HepG2 (cell line): Measurements from ENCODE around the gene PRODH. TPM values are rescaled to one million over a fixed set of nuclear protein-coding genes. Genes with fewer than 3 reads are reported as not detected.

Experiments
- ATAC-seq: fragments of 200-7000 bp; cut with Tn5 transposase; 3 replicates; pipeline ENCODE4 v1.9.1; 2020; ENCODE audit warnings: mild to moderate bottlenecking, moderate library complexity
- BruUV-seq: library from RNA; stranded (reverse); fragments of 400-500 nt; replicated peaks from 2 replicates; lab custom pipeline; 2021; lab: Mats Ljungman, UMichigan
- CTCF ChIA-PET: fragments of 300-600 bp; formaldehyde crosslinking; extraction: SDS; loops from one replicate; lab custom pipeline; 2021; ENCODE audit warnings: low total read pairs, inconsistent platforms, low intra/inter-chr PET ratio; lab: Yijun Ruan, JAX
- POLR2A ChIA-PET: fragments of 350-600 bp; sonication (Branson Sonifier 250); formaldehyde crosslinking; loops from one replicate; lab custom pipeline; 2020; ENCODE audit warnings: antibody characterized with exemption, inconsistent platforms; lab: Yijun Ruan, JAX
- DNase-seq: peaks from one replicate; pipeline ENCODE4 v3.0.0-alpha.2; 2015; ENCODE audit warnings: low spot score
- FAIRE-seq: peaks from 3 replicates; lab custom pipeline; 2011; peaks lifted over from hg19 to GRCh38; lab: Jason Lieb, UNC
- H2AFZ ChIP-seq: one replicate; pipeline ENCODE4 v1.6.1; 2011; ENCODE audit warnings: low read length, inconsistent platforms
- H3K27ac ChIP-seq: fragments of 300-600 bp; 3 replicates; pipeline ENCODE4 v1.8.0; 2011; ENCODE audit warnings: mixed run types, mild to moderate bottlenecking, mixed read lengths, low read length, inconsistent platforms; ENCODE audit not compliant: insufficient read depth; ENCODE audit errors: extremely low read length
- H3K27me3 ChIP-seq, 2 experiments: fragments of 200-600 bp in 1 of 2; 2 replicates in 1 of 2; 3 replicates in 1 of 2; pipeline versions ENCODE4 v1.6.0 to v1.8.0; 2011; ENCODE audit warnings: low read length in 2 of 2, mild to moderate bottlenecking in 2 of 2, moderate library complexity in 2 of 2, inconsistent platforms in 1 of 2; ENCODE audit not compliant: insufficient read depth in 2 of 2, control insufficient read depth in 1 of 2
- H3K36me3 ChIP-seq, 2 experiments: fragments of 200-600 bp in 1 of 2; replicated peaks in 1 of 2; 2 replicates in 1 of 2; 3 replicates in 1 of 2; pipeline versions ENCODE4 v1.5.1 to v1.8.0; 2011; ENCODE audit warnings: low read length in 2 of 2, inconsistent platforms in 1 of 2; ENCODE audit not compliant: insufficient read depth in 2 of 2, control insufficient read depth in 1 of 2
- H3K4me1 ChIP-seq: 2 replicates; pipeline ENCODE4 v1.5.1; 2012; ENCODE audit warnings: low read length, inconsistent platforms; ENCODE audit not compliant: insufficient read depth
- H3K4me2 ChIP-seq: 2 replicates; pipeline ENCODE4 v1.6.0; 2011; ENCODE audit warnings: low read depth, low read length, inconsistent platforms
- H3K4me3 ChIP-seq, 3 experiments: fragments of 200-600 bp in 1 of 3; sonication (generic), shearing (Covaris generic) in 1 of 3; replicated peaks in 1 of 3; 2 replicates each; pipeline ENCODE4 v1.5.1; 2011 to 2016; ENCODE audit warnings: low read length in 3 of 3, inconsistent platforms in 2 of 3, low read depth in 2 of 3, mild to moderate bottlenecking in 2 of 3, control low read depth in 1 of 3, mixed read lengths in 1 of 3; ENCODE audit not compliant: insufficient read depth in 1 of 3
- H3K79me2 ChIP-seq: one replicate; pipeline ENCODE4 v1.6.1; 2011; ENCODE audit warnings: low read length, inconsistent platforms; ENCODE audit not compliant: insufficient read depth
- H3K9ac ChIP-seq: 2 replicates; pipeline ENCODE4 v1.6.0; 2011; ENCODE audit warnings: mild to moderate bottlenecking, low read depth, low read length, inconsistent platforms; ENCODE audit not compliant: insufficient read depth
- H3K9me3 ChIP-seq: 2 replicates; pipeline ENCODE4 v1.5.1; 2012; ENCODE audit warnings: mild to moderate bottlenecking, low read length
- H4K20me1 ChIP-seq: 2 replicates; pipeline ENCODE4 v1.6.0; 2011; ENCODE audit warnings: inconsistent platforms, mild to moderate bottlenecking, low read length, moderate library complexity; ENCODE audit not compliant: insufficient read depth
- CREB1 ChIP-seq, 2 experiments: fragments of 450-650 bp in 1 of 2; IDR thresholded peaks; 2 replicates each; pipeline ENCODE4 v1.6.1; 2016 to 2017; ENCODE audit warnings: control low read depth in 1 of 2, mild to moderate bottlenecking in 1 of 2, missing compliant biosample characterization in 1 of 2, missing genetic modification characterization in 1 of 2
- MYPOP ChIP-seq: sonication (generic); formaldehyde crosslinking; IDR thresholded peaks from 2 replicates; pipeline ENCODE4 v1.8.1; 2023; ENCODE audit warnings: mild to moderate bottlenecking, moderate library complexity, missing genetic modification reagents
- SKIL ChIP-seq: sonication (generic); formaldehyde crosslinking; IDR thresholded peaks from 2 replicates; pipeline ENCODE4 v1.8.0; 2022; ENCODE audit warnings: missing genetic modification reagents, mild to moderate bottlenecking, moderate library complexity, borderline replicate concordance
- U2AF2 ChIP-seq: fragments of 200-400 bp; formaldehyde crosslinking; IDR thresholded peaks from 2 replicates; pipeline ENCODE4 v1.6.1; 2017; ENCODE audit warnings: low read depth, mild to moderate bottlenecking, low read length
- ZNF224 ChIP-seq: sonication (generic); formaldehyde crosslinking; IDR thresholded peaks from 2 replicates; pipeline ENCODE4 v1.5.0; 2020; ENCODE audit warnings: mild to moderate bottlenecking, missing genetic modification reagents
- ZNF280B ChIP-seq: sonication (generic); formaldehyde crosslinking; IDR thresholded peaks from 2 replicates; pipeline ENCODE4 v1.5.0; 2020; ENCODE audit warnings: missing genetic modification reagents, mild to moderate bottlenecking, borderline replicate concordance
- ZSCAN29 ChIP-seq: sonication (generic); formaldehyde crosslinking; conservative IDR thresholded peaks from 2 replicates; pipeline ENCODE4 v1.4.0; 2020; ENCODE audit warnings: mild to moderate bottlenecking, missing genetic modification reagents
- WGBS: methylation state at CpG from one replicate; pipeline ENCODE4 v1.1.6; 2017; ENCODE audit warnings: low lambda C conversion rate; 5-methylcytosine and 5-hydroxymethylcytosine counted together
- in situ Hi-C: cut with HindIII; loops from 2 replicates; pipeline ENCODE4 v1.10.0; 2017; ENCODE audit warnings: low pct_unique_long_range_greater_than_20kb; ENCODE audit not compliant: extremely low pct_ligation_motif_present
- intact Hi-C: fragments of 100-400 bp; cut with micrococcal nuclease; formaldehyde crosslinking; loops from one replicate; pipeline ENCODE4 v1.10.0; 2022; ENCODE audit not compliant: unreplicated experiment
- polyA plus RNA-seq, 8 experiments: library from polyadenylated mRNA; depleted of rRNA in 3 of 8; stranded (reverse) in 7 of 8; unstranded in 1 of 8; fragments of >200 nt; fragmentation: Illumina TruSeq in 4 of 8; extraction: Trizol in 4 of 8; gene quantifications; 2 replicates each; pipeline versions ENCODE4 v1.2.1 to v1.2.3, GENCODE V29; 2011 to 2016; ENCODE audit warnings: low read depth in 4 of 8, missing spikeins in 1 of 8, mixed read lengths in 1 of 8; ENCODE audit not compliant: insufficient read depth in 1 of 8
- total RNA-seq, 5 experiments: library from RNA; depleted of rRNA; stranded (reverse); fragments of >200 nt; fragmentation: Illumina TruSeq; extraction: Trizol; gene quantifications; 2 replicates each; pipeline ENCODE4 v1.2.3, GENCODE V29; 2016; ENCODE audit warnings: low read depth in 1 of 5
- TF ChIP-seq, protein P1 (sequence below): sonication (generic); formaldehyde crosslinking; IDR thresholded peaks from 2 replicates; pipeline ENCODE4 v1.9.0; 2021; ENCODE audit warnings: missing genetic modification reagents, borderline replicate concordance

Gene PRODH
- total and polyA plus RNA-seq, 2 of the 13 experiments (the other 11 are each of a cell fraction or from before 2014, with no cell fraction given) = 0.29 to 0.30 TPM

- WGBS = 88% methylated on average over 4 of the region's 9 CpGs
- FAIRE-seq (no peak), ATAC-seq (no peak), DNase-seq (no peak)
- Histone ChIP-seq H4K20me1 (no peaks in the 10 kb centered on the region), H3K4me2 (no peak overlapping the region), H3K27ac (no peak overlapping the region), H3K4me1 (no peaks in the 10 kb centered on the region), H3K9ac (no peak overlapping the region), H3K9me3 (peaks cover 15% of the 10 kb centered on the region), H3K79me2 (no peaks in the 10 kb centered on the region), H3K4me3 (no peak overlapping the region), H3K36me3 (no peaks in the 10 kb centered on the region), H3K27me3 (no peaks in the 10 kb centered on the region), H2AFZ (no peak overlapping the region)
- in situ Hi-C loops (no loop called here), intact Hi-C loops (no loop called here)
- ChIA-PET CTCF (no interaction called here), POLR2A (no interaction called here)
- BruUV-seq = no TSS peak
- TF ChIP-seq, protein P1, sequence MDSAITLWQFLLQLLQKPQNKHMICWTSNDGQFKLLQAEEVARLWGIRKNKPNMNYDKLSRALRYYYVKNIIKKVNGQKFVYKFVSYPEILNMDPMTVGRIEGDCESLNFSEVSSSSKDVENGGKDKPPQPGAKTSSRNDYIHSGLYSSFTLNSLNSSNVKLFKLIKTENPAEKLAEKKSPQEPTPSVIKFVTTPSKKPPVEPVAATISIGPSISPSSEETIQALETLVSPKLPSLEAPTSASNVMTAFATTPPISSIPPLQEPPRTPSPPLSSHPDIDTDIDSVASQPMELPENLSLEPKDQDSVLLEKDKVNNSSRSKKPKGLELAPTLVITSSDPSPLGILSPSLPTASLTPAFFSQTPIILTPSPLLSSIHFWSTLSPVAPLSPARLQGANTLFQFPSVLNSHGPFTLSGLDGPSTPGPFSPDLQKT (CRISPR knock-in tag) = no peak
- TF ChIP-seq ZNF224 (no peak), U2AF2 (no peak), SKIL (CRISPR knock-in tag) (no peak), CREB1 (IDR thresholded peaks at IDR 0.05) (no peak), CREB1 (CRISPR knock-in tag; IDR thresholded peaks at IDR 0.05) (no peak), ZNF280B (CRISPR knock-in tag) (no peak), MYPOP (CRISPR knock-in tag) (no peak), ZSCAN29 (CRISPR knock-in tag) (no peak)
Measured at GRCh38 chr22:18983120-18983651, 47.1 kb upstream of the PRODH start.
